ENCODE measurements around the gene PAWR. TPM values are rescaled to one million over a fixed set of nuclear protein-coding genes. Genes with fewer than 3 reads are reported as not detected.

The PAWR gene
- total and polyA plus RNA-seq, 2 of the 13 experiments (the other 11 are each of a cell fraction or from before 2014, with no cell fraction given): 29.1 to 36.1 TPM

DNA sequence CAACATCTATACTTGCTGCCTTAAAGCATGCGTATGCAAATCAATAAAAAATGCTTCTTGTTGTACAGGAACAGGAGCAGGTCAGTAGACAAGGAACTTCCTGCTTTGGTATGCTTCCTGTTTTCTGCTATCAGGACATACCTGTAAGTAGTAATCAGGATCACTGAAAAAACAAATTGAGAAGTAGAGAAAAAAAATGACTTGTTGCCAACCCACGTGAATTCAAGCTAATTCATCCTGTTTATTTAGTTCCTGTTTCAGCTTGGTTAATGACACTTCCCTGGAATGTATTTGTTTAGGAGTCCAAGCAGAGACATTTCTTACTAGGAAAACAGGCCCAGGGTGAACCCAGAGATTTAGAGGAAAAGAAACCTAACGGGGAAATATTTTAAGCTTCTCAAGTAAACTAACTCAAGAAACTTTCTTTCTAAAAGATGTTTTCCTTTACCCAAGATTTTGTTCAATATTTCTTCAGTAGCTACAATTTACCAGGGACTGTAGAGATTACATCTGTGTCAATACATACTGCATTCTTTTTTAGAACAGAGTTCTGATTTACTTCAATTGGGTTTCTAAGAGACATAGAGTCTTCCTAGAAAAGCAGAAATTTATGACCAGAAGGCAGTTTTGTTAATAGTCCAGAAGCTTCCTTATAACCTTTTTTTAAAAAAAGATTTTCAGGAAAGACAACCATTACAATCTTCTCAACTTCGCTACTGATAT, 124.2 kb downstream of the PAWR start (continued):
- TF ChIP-seq HNRNPUL1 (IDR thresholded peaks at IDR 0.05; ENCODE audit: low read depth, low read length) (no peak), ZBTB1 (CRISPR knock-in tag; IDR thresholded peaks at IDR 0.05; ENCODE audit: borderline replicate concordance) (no peak), RARA (CRISPR knock-in tag; IDR thresholded peaks at IDR 0.05) (peak; percentile 47), FOXO1 (CRISPR knock-in tag; IDR thresholded peaks at IDR 0.05) (peak; percentile 65; the same call in 1 of the 2 replicates), MEF2D (CRISPR knock-in tag; IDR thresholded peaks at IDR 0.05) (no peak), SOX6 (IDR thresholded peaks at IDR 0.05) (no peak), SOX6 (CRISPR knock-in tag; IDR thresholded peaks at IDR 0.05) (peak; percentile 65), KLF16 (CRISPR knock-in tag; IDR thresholded peaks at IDR 0.05) (peak in 1 of 2 experiments; percentile 54; a peak in 1 of 4 replicates), ETV5 (CRISPR knock-in tag; IDR thresholded peaks at IDR 0.05; ENCODE audit: borderline replicate concordance) (peak; percentile 75; the same call in 1 of the 2 replicates), RELA (CRISPR knock-in tag; IDR thresholded peaks at IDR 0.05) (no peak), KAT7 (CRISPR knock-in tag; IDR thresholded peaks at IDR 0.05; ENCODE audit: borderline replicate concordance) (no peak), HNRNPK (IDR thresholded peaks at IDR 0.05; ENCODE audit: low read depth, low read length, poor library complexity, severe bottlenecking) (no peak), YY1 (IDR thresholded peaks at IDR 0.05; ENCODE audit: insufficient read depth, insufficient replicate concordance, low read depth, low read length) (no peak), NFYC (CRISPR knock-in tag; IDR thresholded peaks at IDR 0.05) (no peak), MED1 (CRISPR knock-in tag; IDR thresholded peaks at IDR 0.05) (peak; percentile 96), ARNTL (CRISPR knock-in tag; IDR thresholded peaks at IDR 0.05) (no peak)
- TF ChIP-seq, protein P1, sequence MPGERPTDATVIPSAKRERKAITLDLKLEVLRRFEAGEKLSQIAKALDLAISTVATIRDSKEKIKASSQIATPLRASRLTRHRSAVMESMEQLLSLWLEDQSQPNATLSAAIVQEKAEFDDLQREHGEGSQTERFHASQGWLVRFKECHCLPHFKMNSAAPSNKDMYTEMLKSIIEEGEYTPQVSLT (CRISPR knock-in tag; IDR thresholded peaks at IDR 0.05; ENCODE audit: borderline replicate concordance, low read depth): no peak
- TF ChIP-seq, protein P2, sequence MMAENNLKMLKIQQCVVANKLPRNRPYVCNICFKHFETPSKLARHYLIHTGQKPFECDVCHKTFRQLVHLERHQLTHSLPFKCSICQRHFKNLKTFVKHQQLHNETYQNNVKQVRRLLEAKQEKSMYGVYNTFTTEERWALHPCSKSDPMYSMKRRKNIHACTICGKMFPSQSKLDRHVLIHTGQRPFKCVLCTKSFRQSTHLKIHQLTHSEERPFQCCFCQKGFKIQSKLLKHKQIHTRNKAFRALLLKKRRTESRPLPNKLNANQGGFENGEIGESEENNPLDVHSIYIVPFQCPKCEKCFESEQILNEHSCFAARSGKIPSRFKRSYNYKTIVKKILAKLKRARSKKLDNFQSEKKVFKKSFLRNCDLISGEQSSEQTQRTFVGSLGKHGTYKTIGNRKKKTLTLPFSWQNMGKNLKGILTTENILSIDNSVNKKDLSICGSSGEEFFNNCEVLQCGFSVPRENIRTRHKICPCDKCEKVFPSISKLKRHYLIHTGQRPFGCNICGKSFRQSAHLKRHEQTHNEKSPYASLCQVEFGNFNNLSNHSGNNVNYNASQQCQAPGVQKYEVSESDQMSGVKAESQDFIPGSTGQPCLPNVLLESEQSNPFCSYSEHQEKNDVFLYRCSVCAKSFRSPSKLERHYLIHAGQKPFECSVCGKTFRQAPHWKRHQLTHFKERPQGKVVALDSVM (CRISPR knock-in tag; IDR thresholded peaks at IDR 0.05): peak; percentile 24; the same call in 1 of the 2 replicates
- TF ChIP-seq, protein P3, sequence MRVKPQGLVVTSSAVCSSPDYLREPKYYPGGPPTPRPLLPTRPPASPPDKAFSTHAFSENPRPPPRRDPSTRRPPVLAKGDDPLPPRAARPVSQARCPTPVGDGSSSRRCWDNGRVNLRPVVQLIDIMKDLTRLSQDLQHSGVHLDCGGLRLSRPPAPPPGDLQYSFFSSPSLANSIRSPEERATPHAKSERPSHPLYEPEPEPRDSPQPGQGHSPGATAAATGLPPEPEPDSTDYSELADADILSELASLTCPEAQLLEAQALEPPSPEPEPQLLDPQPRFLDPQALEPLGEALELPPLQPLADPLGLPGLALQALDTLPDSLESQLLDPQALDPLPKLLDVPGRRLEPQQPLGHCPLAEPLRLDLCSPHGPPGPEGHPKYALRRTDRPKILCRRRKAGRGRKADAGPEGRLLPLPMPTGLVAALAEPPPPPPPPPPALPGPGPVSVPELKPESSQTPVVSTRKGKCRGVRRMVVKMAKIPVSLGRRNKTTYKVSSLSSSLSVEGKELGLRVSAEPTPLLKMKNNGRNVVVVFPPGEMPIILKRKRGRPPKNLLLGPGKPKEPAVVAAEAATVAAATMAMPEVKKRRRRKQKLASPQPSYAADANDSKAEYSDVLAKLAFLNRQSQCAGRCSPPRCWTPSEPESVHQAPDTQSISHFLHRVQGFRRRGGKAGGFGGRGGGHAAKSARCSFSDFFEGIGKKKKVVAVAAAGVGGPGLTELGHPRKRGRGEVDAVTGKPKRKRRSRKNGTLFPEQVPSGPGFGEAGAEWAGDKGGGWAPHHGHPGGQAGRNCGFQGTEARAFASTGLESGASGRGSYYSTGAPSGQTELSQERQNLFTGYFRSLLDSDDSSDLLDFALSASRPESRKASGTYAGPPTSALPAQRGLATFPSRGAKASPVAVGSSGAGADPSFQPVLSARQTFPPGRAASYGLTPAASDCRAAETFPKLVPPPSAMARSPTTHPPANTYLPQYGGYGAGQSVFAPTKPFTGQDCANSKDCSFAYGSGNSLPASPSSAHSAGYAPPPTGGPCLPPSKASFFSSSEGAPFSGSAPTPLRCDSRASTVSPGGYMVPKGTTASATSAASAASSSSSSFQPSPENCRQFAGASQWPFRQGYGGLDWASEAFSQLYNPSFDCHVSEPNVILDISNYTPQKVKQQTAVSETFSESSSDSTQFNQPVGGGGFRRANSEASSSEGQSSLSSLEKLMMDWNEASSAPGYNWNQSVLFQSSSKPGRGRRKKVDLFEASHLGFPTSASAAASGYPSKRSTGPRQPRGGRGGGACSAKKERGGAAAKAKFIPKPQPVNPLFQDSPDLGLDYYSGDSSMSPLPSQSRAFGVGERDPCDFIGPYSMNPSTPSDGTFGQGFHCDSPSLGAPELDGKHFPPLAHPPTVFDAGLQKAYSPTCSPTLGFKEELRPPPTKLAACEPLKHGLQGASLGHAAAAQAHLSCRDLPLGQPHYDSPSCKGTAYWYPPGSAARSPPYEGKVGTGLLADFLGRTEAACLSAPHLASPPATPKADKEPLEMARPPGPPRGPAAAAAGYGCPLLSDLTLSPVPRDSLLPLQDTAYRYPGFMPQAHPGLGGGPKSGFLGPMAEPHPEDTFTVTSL (CRISPR knock-in tag; IDR thresholded peaks at IDR 0.05; ENCODE audit: borderline replicate concordance): peak; percentile 71; the same call in 1 of the 2 replicates
- TF ChIP-seq, protein P4, sequence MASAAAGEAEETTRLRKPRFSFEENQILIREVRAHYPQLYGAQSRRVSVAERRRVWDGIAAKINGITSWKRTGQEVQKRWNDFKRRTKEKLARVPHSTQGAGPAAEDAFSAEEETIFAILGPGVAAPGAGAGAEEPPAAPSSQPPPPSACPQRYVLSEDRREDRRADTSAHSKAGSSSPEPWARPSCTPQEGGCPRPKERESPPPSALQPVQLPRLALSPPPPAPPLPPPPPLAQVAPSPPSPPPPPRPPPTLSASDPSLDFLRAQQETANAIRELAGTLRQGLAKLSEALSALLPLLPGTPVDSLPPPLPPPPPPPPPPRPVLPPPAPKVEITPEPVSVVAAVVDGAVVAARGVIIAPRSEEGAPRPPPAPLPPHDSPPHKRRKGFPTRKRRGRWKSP (CRISPR knock-in tag; IDR thresholded peaks at IDR 0.05): peak; percentile 75; the same call in 1 of the 2 replicates
